Activated naive CD8-positive, alpha-beta T cell treated with anti-CD3 and anti-CD28 coated beads, Interleukin-2, amount 10 ng/mL, durations not matched to agents 7 days and 5 days (primary cell): ENCODE results near the gene SYTL1. TPM values are rescaled to one million over a fixed set of nuclear protein-coding genes. Genes with fewer than 3 reads are reported as not detected.
"Not testable (repeated sequence)": the region's sequence is repeated elsewhere in the genome, so short reads cannot be mapped to it uniquely, and the experiment has no call there.

Experiments used
- ATAC-seq: fragments of 150-1000 bp; cut with Tn5 transposase; one replicate; pipeline ENCODE4 v1.10.0; 2021; ENCODE audit warnings: low read depth, moderate library complexity
- POLR2A ChIA-PET: fragments of 350-600 bp; sonication (Branson Sonifier 250); formaldehyde crosslinking; loops from one replicate; lab custom pipeline; 2021; ENCODE audit warnings: antibody characterized with exemption; lab: Charles Lee
- DNase-seq: peaks from one replicate; pipeline ENCODE4 v3.0.0; 2021
- H3K27ac Mint-ChIP-seq: one replicate; pipeline ENCODE4 v1.8.0; 2022; ENCODE audit warnings: mild to moderate bottlenecking, mixed read lengths
- H3K27me3 Mint-ChIP-seq: one replicate; pipeline ENCODE4 v1.8.0; 2022; ENCODE audit warnings: mild to moderate bottlenecking, moderate library complexity, mixed read lengths
- H3K36me3 Mint-ChIP-seq: one replicate; pipeline ENCODE4 v1.8.0; 2021; ENCODE audit warnings: mild to moderate bottlenecking, mixed read lengths
- H3K4me1 Mint-ChIP-seq: one replicate; pipeline ENCODE4 v1.8.0; 2021; ENCODE audit warnings: mixed read lengths
- H3K4me3 Mint-ChIP-seq: one replicate; pipeline ENCODE4 v1.8.0; 2022; ENCODE audit warnings: mild to moderate bottlenecking, moderate library complexity, mixed read lengths
- H3K9me3 Mint-ChIP-seq: one replicate; pipeline ENCODE4 v1.8.0; 2021; ENCODE audit warnings: mixed read lengths
- total RNA-seq, 2 experiments: library from RNA; stranded (reverse); gene quantifications; one replicate each; pipeline ENCODE4 v1.2.3, GENCODE V29; 2021

SYTL1 gene
- total RNA-seq, 2 experiments from 2014 or later: 103 to 105 TPM

DNA sequence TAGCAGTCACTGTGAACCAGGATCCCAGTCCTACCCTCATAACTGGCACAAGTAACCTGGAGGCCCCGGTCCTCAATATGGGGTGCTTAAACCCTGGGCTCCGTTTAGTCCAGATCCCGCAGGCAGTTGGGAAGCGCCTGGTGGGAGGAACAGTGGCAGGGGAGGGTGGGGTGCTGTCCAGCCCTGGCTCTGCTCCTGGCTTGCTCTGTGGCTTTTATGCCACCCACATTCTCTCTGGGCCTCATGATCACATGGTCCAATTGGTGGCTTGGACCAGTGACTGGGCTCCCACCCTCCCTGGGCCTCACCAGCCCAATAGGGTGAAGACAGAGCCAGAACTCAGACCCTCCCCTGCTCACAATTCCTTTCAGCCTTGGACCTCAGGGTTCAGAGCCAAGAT is 38.4 kb downstream of the SYTL1 start:
- ATAC-seq (no peak), DNase-seq (no peak)
- no peak overlapping the region for H3K4me3 Mint-ChIP-seq
- no peak overlapping the region for H3K27ac Mint-ChIP-seq
- H3K9me3 Mint-ChIP-seq: no peaks in the 10 kb centered on the region
- no peaks in the 10 kb centered on the region for H3K36me3 Mint-ChIP-seq
- H3K4me1 Mint-ChIP-seq: peaks cover 2% of the 10 kb centered on the region
- H3K27me3 Mint-ChIP-seq: peaks cover 2% of the 10 kb centered on the region
- POLR2A ChIA-PET: no interaction called here

DNA sequence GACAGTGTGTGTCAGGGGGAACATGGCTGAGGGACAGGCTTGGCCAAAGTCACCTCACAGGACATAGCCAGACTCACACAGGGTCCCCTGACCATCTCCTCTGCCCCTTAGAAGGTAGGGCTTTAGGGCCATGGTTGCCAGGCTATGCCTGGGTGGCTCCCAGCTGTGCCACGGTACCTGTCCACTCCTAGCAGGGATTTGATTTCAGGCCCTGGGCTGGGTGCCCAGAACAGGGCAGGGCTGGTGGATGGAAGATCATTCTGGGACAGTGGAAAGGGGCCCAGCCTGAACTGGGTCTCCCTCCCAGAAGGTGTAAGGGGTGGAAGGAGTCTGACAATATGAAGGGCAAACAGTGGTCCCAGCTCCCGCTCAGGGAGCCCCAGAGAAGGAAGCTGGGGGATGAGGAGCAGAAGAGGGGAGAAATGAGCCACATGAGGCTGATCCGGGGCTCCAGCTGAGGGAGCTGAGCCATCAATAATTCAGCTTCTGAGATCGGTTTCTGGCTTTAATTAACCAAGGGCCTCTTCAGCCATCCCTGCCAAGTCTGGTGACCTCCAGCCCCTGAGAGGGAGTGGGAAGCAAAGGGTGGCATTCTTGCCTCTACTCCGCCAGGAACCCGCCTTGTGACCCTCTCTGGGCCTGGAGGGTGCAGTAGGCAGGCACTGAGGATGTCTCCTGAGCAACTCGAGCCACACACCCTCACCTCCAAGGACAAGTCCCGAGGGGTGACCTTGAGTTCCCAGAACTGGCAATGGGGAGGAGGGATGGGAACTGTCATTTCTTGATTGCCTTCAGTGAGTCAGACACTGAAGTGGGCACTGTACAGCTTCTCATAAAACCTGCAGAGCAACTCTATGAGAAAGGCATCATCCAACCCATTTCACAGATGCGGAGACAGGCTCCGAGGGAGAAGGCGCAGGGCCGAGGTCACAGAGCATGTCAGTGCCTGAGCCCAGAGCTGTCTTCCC is 39.2 kb downstream of the SYTL1 start:
- Mint-ChIP-seq H3K36me3 (no peaks in the 10 kb centered on the region), H3K4me1 (peaks cover 2% of the 10 kb centered on the region), H3K27ac (no peak overlapping the region), H3K4me3 (no peak overlapping the region), H3K9me3 (no peaks in the 10 kb centered on the region), H3K27me3 (peaks cover 4% of the 10 kb centered on the region)
- ATAC-seq (no peak), DNase-seq (no peak)
- POLR2A ChIA-PET: no interaction called here

DNA sequence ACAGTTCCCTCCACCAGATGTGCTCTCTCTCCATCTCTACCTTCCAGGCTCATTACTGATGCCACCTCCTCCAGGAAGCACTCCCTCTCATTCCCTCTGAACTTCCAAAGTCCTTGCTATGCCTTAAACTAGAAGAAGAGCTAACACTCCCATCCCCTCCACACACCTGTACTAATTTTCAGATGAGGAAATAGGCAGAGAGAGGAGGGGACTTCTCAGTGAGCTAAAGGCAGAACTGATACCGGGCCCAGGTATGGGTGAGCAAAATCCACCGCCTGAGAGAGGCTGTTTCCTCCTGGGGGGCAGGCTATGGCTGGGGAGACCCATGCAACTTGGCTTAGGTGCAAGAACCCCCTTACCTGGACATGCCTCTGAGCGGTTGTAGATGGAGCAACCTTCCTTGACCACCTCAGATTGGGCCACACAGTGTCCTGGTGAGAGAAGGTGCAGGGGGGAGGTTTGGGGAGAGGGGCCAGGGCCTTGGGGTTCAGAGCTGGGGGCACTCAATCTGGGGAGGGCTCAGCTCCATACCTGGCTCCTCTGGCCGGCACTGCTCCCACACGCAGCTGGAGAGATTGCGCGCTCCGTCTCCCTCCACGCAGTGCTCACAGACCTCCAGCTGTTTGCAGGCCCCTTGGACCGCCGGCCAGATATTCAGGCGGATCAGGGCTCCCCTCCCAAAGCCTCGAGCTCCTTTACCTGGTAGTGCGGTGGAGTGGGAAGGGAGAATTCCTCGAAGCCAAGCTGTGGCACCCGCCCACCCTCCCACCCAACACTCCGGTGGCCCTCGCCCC is 40.3 kb downstream of the SYTL1 start:
- H3K9me3 Mint-ChIP-seq: no peaks in the 10 kb centered on the region
- POLR2A ChIA-PET: interaction anchor here (0.7 to 0.8 kb wide), 3 partner anchors 9 to 81 kb away, joined by 3 read pairs; no protein-coding TSS in a partner anchor
- no peak overlapping the region for H3K27ac Mint-ChIP-seq
- H3K27me3 Mint-ChIP-seq: peaks cover 11% of the 10 kb centered on the region
- H3K36me3 Mint-ChIP-seq: no peaks in the 10 kb centered on the region
- ATAC-seq (no peak), DNase-seq (no peak)
- peaks cover 2% of the 10 kb centered on the region for H3K4me1 Mint-ChIP-seq
- no peak overlapping the region for H3K4me3 Mint-ChIP-seq

DNA sequence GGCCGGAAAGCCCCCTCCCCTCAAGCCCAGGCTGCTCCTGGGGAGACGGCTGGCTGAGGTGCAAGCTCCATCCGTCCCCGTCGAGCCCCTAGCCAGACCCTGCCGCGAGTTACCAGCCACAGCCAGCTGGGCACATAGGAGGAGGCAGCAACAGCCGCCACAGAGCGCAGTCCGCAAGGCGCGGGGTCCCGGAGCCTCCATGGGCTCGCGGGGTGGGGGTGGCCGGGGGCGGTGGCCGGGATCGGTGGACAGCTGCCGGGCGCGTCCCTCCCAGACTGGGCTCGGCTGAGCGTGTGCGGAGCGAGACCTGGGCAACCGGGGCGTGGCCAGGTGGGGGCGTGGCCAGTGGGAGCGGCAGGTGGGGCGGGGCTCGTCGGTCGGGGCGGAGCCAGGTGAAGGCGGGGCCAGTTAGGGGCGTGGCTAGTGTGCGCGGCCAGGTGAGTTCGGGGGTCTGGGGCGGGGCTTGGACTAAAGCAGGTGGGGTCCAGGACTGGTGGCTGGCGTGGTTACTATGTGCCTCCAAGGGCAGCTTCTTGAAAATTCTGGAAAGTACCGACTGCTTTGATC is 41.3 kb downstream of the SYTL1 start, which contains the start of gene CD164L2:
TSS of gene CD164L2 (minus strand) at position 295 of the 567 bp plus-strand sequence. CDS start at position 201, 94 bp downstream.
- DNase-seq (peak; percentile 66), ATAC-seq (peak; percentile 29)
- POLR2A ChIA-PET: interaction anchor here (0.7 to 0.8 kb wide), 3 partner anchors 8 to 82 kb away, joined by 3 read pairs; no protein-coding TSS in a partner anchor
- H3K27me3 Mint-ChIP-seq: peaks cover 11% of the 10 kb centered on the region
- H3K4me3 Mint-ChIP-seq: no peak within 1 kb of the TSS
- no peaks in the 10 kb centered on the region for H3K9me3 Mint-ChIP-seq
- no peaks in the 10 kb centered on the region for H3K36me3 Mint-ChIP-seq
- peaks cover 2% of the 10 kb centered on the region for H3K4me1 Mint-ChIP-seq
- no peak within 1 kb of the TSS for H3K27ac Mint-ChIP-seq

DNA sequence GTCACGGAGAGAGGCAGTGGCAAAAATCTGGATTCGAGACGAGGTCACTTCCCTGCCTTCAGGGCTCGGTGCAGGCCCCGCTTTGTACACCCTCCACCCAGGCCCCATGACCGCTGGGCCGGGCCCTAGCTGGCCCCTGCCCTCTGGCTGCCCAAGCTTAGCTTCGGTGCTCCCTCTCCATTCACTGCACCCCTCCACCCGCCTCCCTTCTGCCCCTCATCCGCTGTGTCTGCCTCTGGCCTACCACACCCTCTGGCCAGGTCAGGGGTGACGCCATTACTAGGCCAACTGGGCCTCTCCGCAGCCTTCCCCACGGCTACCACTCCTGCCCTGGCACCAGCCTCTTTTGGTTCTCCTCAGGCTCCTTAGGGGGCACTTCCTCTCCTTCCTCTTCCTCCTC is 41.8 kb downstream of the SYTL1 start:
- H3K27ac Mint-ChIP-seq: no peak overlapping the region
- no peaks in the 10 kb centered on the region for H3K9me3 Mint-ChIP-seq
- H3K36me3 Mint-ChIP-seq: no peaks in the 10 kb centered on the region
- no peak overlapping the region for H3K4me3 Mint-ChIP-seq
- ATAC-seq (no peak), DNase-seq (no peak)
- H3K27me3 Mint-ChIP-seq: peaks cover 13% of the 10 kb centered on the region
- H3K4me1 Mint-ChIP-seq: peaks cover 2% of the 10 kb centered on the region
- POLR2A ChIA-PET: interaction anchor here (0.8 kb wide), 1 partner anchor 12 kb away, joined by 3 read pairs; no protein-coding TSS in a partner anchor

DNA sequence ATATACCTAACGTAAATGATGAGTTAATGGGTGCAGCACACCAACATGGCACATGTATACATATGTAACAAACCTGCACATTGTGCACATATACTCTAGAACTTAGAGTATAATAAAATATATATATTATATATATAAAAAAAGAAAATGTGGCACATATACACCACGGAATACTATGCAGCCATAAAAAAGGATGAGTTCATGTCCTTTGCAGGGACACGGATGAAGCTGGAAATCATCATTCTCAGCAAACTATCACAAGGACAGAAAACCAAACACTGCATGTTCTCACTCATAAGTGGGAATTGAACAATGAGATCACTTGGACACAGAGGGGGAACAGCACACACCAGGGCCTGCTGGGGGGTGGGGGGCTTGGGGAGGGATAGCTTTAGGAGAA is 43.0 kb downstream of the SYTL1 start:
- H3K4me3 Mint-ChIP-seq, H3K27ac Mint-ChIP-seq, H3K4me1 Mint-ChIP-seq, H3K36me3 Mint-ChIP-seq, POLR2A ChIA-PET, ATAC-seq, DNase-seq, H3K9me3 Mint-ChIP-seq: not testable (repeated sequence)
- H3K27me3 Mint-ChIP-seq: peaks cover 19% of the 10 kb centered on the region

DNA sequence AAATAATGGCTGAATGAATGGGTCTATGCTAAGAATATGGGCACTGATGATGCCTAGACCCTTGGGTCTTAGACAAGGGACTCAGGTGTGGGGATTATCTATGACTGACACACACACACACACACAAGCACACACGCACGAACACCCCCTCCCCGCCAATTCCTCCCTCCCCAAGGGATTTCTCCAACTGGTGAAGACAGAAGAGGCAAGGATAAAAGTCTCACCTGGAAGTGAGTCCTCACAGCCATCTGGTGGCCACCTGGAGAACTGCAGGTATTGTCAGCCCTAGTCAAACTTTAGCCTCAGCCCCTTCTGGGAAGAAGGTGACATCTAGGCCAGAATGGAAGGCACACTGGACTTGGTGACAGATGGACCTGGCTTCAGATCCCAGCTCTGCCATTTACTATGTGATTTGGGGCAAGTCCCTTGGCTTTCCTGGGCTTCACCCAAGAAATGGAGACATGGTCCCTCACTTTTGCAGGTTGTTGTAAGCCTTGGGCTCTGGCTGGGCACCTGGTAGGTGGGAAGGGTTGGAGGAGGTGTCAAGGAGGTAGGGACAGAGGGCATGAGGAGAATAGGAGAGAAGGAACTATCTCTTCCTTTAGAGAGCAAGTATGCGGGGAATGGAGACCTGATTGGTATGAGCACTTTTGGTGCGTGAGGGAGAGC is 46.6 kb downstream of the SYTL1 start:
- no peak overlapping the region for H3K27ac Mint-ChIP-seq
- no peaks in the 10 kb centered on the region for H3K9me3 Mint-ChIP-seq
- DNase-seq (peak; percentile 78), ATAC-seq (no peak)
- peaks cover 10% of the 10 kb centered on the region for H3K4me1 Mint-ChIP-seq
- H3K36me3 Mint-ChIP-seq: no peaks in the 10 kb centered on the region
- H3K27me3 Mint-ChIP-seq: peaks cover 22% of the 10 kb centered on the region
- no peak overlapping the region for H3K4me3 Mint-ChIP-seq
- POLR2A ChIA-PET: no interaction called here

- Mint-ChIP-seq H3K27me3 (peaks cover 16% of the 10 kb centered on the region), H3K9me3 (no peaks in the 10 kb centered on the region), H3K27ac (peak overlapping the region; percentile 83), H3K4me3 (peak overlapping the region; percentile 80), H3K4me1 (peaks cover 14% of the 10 kb centered on the region), H3K36me3 (no peaks in the 10 kb centered on the region)
- ATAC-seq (no peak), DNase-seq (no peak)
- POLR2A ChIA-PET: interaction anchor here (0.6 to 1.9 kb wide), 4 partner anchors 9 to 25 kb away, joined by 3 to 5 read pairs (median 3); partner anchors contain the start of gene MAP3K6
These were observed 49.8 kb downstream of the SYTL1 start for GRCh38 chr1:27391511-27392095.

DNA sequence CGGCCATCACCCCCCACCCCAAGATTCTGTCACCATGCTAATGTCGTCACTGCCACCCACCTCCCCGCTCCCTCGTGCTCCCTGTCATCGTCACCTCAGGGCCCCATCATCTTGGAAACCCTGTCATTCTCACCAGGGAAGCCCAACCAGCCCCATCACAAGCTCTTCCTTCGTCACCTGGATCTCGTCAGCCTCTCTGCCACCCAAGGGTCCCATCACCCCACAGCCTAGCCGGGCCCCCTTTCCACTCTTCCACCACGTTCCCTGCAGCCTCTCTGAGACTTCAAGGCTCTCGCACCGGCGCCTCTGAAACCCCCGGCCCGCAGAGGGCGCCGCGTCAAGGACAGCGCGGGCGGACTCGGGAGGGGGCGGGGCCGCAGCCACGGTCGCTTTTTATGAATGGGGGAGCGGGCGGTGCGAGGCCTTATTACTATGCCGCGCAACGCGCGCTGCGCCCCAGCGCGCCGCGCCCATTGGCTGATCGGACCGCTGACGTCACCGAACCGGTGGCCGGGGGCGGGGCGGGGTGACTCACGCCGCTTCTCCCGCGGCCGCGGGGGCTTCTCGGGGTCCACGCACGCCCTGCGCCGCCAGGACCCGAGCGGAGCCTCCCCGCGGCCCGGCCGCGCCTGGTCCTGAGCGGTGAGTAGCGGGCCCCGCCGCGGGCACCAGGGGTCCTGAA is 50.4 kb downstream of the SYTL1 start, which contains the start of gene GPR3:
TSS of gene GPR3 (plus strand) at position 527 of the 682 bp plus-strand sequence. CDS start 1,177 bp downstream, outside the sequence.
- POLR2A ChIA-PET: interaction anchor here (0.7 to 1.9 kb wide), 2 partner anchors 9 to 26 kb away, joined by 3 to 5 read pairs; partner anchors contain the start of gene MAP3K6
- peak within 1 kb of the TSS; percentile 80 for H3K4me3 Mint-ChIP-seq

GRCh38 chr1:27392778-27393635 is 51.2 kb downstream of the SYTL1 start:
- POLR2A ChIA-PET: no interaction called here
- DNase-seq (no peak), ATAC-seq (no peak)
- H3K9me3 Mint-ChIP-seq: no peaks in the 10 kb centered on the region
- H3K4me1 Mint-ChIP-seq: peaks cover 14% of the 10 kb centered on the region
- peaks cover 13% of the 10 kb centered on the region for H3K27me3 Mint-ChIP-seq
- peak overlapping the region; percentile 69 for H3K27ac Mint-ChIP-seq
- peak overlapping the region; percentile 78 for H3K4me3 Mint-ChIP-seq
- H3K36me3 Mint-ChIP-seq: no peaks in the 10 kb centered on the region

More for the DNA sequence above, 50.4 kb downstream of the SYTL1 start, which contains the start of gene GPR3:
- DNase-seq: peak; percentile 96
- H3K9me3 Mint-ChIP-seq: no peaks in the 10 kb centered on the region
- peak within 1 kb of the TSS; percentile 83 for H3K27ac Mint-ChIP-seq
- H3K27me3 Mint-ChIP-seq: peaks cover 13% of the 10 kb centered on the region
- ATAC-seq: peak; percentile 90
- H3K36me3 Mint-ChIP-seq: no peaks in the 10 kb centered on the region
- peaks cover 14% of the 10 kb centered on the region for H3K4me1 Mint-ChIP-seq
